ENCODE results near the gene GPX3. TPM values are rescaled to one million over a fixed set of nuclear protein-coding genes. Genes with fewer than 3 reads are reported as not detected.

Gene GPX3
- total and polyA plus RNA-seq, 2 donors (not counting 1 experiment from before 2014, with no cell fraction given) = 182 to 267 TPM

- Histone ChIP-seq H3K9ac (ENCODE audit: insufficient read depth, low read length) (no peak overlapping the region), H3K27me3 (ENCODE audit: control insufficient read depth, insufficient read depth, low read length) (no peaks in the 10 kb centered on the region), H3K4me2 (ENCODE audit: extremely low read depth, insufficient read depth, low read length) (no peak overlapping the region), H3K27ac (ENCODE audit: insufficient read depth, low read length) (no peak overlapping the region), H3K36me3 (ENCODE audit: control insufficient read depth, insufficient read depth, low read length) (peaks cover 13% of the 10 kb centered on the region), H3K4me3 (replicated peaks in 1 of 4; ENCODE audit: control extremely low read depth in 1 of 4, insufficient read depth in 1 of 4, low read depth in 3 of 4, low read length in 4 of 4) (no peak overlapping the region), H3K79me2 (ENCODE audit: control insufficient read depth, insufficient read depth, low read length) (no peaks in the 10 kb centered on the region), H4K20me1 (ENCODE audit: control insufficient read depth, extremely low read depth, insufficient read depth, low read length) (no peaks in the 10 kb centered on the region), H3K4me1 (ENCODE audit: control insufficient read depth, extremely low read depth, insufficient read depth, low read length) (peaks cover 34% of the 10 kb centered on the region), H2AFZ (ENCODE audit: low read length) (no peak overlapping the region), H3K9me3 (ENCODE audit: control insufficient read depth, insufficient read depth, low read depth, low read length) (no peaks in the 10 kb centered on the region)
- no peak for DNase-seq (ENCODE audit: low read depth in 2 of 2)
- TF ChIP-seq, protein P1, sequence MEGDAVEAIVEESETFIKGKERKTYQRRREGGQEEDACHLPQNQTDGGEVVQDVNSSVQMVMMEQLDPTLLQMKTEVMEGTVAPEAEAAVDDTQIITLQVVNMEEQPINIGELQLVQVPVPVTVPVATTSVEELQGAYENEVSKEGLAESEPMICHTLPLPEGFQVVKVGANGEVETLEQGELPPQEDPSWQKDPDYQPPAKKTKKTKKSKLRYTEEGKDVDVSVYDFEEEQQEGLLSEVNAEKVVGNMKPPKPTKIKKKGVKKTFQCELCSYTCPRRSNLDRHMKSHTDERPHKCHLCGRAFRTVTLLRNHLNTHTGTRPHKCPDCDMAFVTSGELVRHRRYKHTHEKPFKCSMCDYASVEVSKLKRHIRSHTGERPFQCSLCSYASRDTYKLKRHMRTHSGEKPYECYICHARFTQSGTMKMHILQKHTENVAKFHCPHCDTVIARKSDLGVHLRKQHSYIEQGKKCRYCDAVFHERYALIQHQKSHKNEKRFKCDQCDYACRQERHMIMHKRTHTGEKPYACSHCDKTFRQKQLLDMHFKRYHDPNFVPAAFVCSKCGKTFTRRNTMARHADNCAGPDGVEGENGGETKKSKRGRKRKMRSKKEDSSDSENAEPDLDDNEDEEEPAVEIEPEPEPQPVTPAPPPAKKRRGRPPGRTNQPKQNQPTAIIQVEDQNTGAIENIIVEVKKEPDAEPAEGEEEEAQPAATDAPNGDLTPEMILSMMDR (conservative IDR thresholded peaks at IDR 0.05 in 1 of 2, IDR thresholded peaks at IDR 0.05 in 1 of 2; ENCODE audit: low read depth in 1 of 2, low read length in 2 of 2) = no peak
- no peak for TF ChIP-seq EZH2 (IDR thresholded peaks at IDR 0.05; ENCODE audit: low read length, missing control alignments)
These were observed 6.3 kb downstream of the GPX3 start for GRCh38 chr5:151026679-151027078.

DNA sequence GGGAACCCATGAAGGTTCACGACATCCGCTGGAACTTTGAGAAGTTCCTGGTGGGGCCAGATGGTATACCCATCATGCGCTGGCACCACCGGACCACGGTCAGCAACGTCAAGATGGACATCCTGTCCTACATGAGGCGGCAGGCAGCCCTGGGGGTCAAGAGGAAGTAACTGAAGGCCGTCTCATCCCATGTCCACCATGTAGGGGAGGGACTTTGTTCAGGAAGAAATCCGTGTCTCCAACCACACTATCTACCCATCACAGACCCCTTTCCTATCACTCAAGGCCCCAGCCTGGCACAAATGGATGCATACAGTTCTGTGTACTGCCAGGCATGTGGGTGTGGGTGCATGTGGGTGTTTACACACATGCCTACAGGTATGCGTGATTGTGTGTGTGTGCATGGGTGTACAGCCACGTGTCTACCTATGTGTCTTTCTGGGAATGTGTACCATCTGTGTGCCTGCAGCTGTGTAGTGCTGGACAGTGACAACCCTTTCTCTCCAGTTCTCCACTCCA, 7.6 kb downstream of the GPX3 start:
- peaks cover 15% of the 10 kb centered on the region for H3K36me3 ChIP-seq (ENCODE audit: control insufficient read depth, insufficient read depth, low read length)
- TF ChIP-seq, protein P1 (conservative IDR thresholded peaks at IDR 0.05 in 1 of 2, IDR thresholded peaks at IDR 0.05 in 1 of 2; ENCODE audit: low read depth in 1 of 2, low read length in 2 of 2) = no peak
- no peak for TF ChIP-seq EZH2 (IDR thresholded peaks at IDR 0.05; ENCODE audit: low read length, missing control alignments)
- H3K4me2 ChIP-seq (ENCODE audit: extremely low read depth, insufficient read depth, low read length) = no peak overlapping the region

GRCh38 chr5:151028717-151029116, 8.3 kb downstream of the GPX3 start:
- Histone ChIP-seq H3K36me3 (ENCODE audit: control insufficient read depth, insufficient read depth, low read length) (peaks cover 16% of the 10 kb centered on the region), H3K4me2 (ENCODE audit: extremely low read depth, insufficient read depth, low read length) (no peak overlapping the region)

More for the DNA sequence above, 7.6 kb downstream of the GPX3 start:
- H3K27ac ChIP-seq (ENCODE audit: insufficient read depth, low read length) = no peak overlapping the region
- no peaks in the 10 kb centered on the region for H3K9me3 ChIP-seq (ENCODE audit: control insufficient read depth, insufficient read depth, low read depth, low read length)
- no peaks in the 10 kb centered on the region for H3K79me2 ChIP-seq (ENCODE audit: control insufficient read depth, insufficient read depth, low read length)
- H3K27me3 ChIP-seq (ENCODE audit: control insufficient read depth, insufficient read depth, low read length) = no peaks in the 10 kb centered on the region
- no peak for DNase-seq (ENCODE audit: low read depth in 2 of 2)
- H2AFZ ChIP-seq (ENCODE audit: low read length) = no peak overlapping the region
- no peak overlapping the region for H3K9ac ChIP-seq (ENCODE audit: insufficient read depth, low read length)
- H4K20me1 ChIP-seq (ENCODE audit: control insufficient read depth, extremely low read depth, insufficient read depth, low read length) = no peaks in the 10 kb centered on the region
- H3K4me1 ChIP-seq (ENCODE audit: control insufficient read depth, extremely low read depth, insufficient read depth, low read length) = peaks cover 25% of the 10 kb centered on the region
- no peak overlapping the region for H3K4me3 ChIP-seq (replicated peaks in 1 of 4; ENCODE audit: control extremely low read depth in 1 of 4, insufficient read depth in 1 of 4, low read depth in 3 of 4, low read length in 4 of 4)

More at GRCh38 chr5:151028717-151029116, 8.3 kb downstream of the GPX3 start:
- H3K79me2 ChIP-seq (ENCODE audit: control insufficient read depth, insufficient read depth, low read length) = no peaks in the 10 kb centered on the region
- H2AFZ ChIP-seq (ENCODE audit: low read length) = no peak overlapping the region
- no peaks in the 10 kb centered on the region for H4K20me1 ChIP-seq (ENCODE audit: control insufficient read depth, extremely low read depth, insufficient read depth, low read length)
- TF ChIP-seq EZH2 (IDR thresholded peaks at IDR 0.05; ENCODE audit: low read length, missing control alignments) = no peak
- TF ChIP-seq, protein P1 (conservative IDR thresholded peaks at IDR 0.05 in 1 of 2, IDR thresholded peaks at IDR 0.05 in 1 of 2; ENCODE audit: low read depth in 1 of 2, low read length in 2 of 2) = no peak
- H3K4me3 ChIP-seq (replicated peaks in 1 of 4; ENCODE audit: control extremely low read depth in 1 of 4, insufficient read depth in 1 of 4, low read depth in 3 of 4, low read length in 4 of 4) = no peak overlapping the region
- no peak overlapping the region for H3K9ac ChIP-seq (ENCODE audit: insufficient read depth, low read length)
- no peaks in the 10 kb centered on the region for H3K9me3 ChIP-seq (ENCODE audit: control insufficient read depth, insufficient read depth, low read depth, low read length)
- H3K4me1 ChIP-seq (ENCODE audit: control insufficient read depth, extremely low read depth, insufficient read depth, low read length) = peaks cover 19% of the 10 kb centered on the region
- no peaks in the 10 kb centered on the region for H3K27me3 ChIP-seq (ENCODE audit: control insufficient read depth, insufficient read depth, low read length)
- no peak overlapping the region for H3K27ac ChIP-seq (ENCODE audit: insufficient read depth, low read length)
- no peak for DNase-seq (ENCODE audit: low read depth in 2 of 2)

Data from fibroblast of lung (primary cell).